SJSA1 (cell line): ENCODE data around the gene NF1. TPM values are rescaled to one million over a fixed set of nuclear protein-coding genes. Genes with fewer than 3 reads are reported as not detected.
A peak's percentile ranks its signal among the peaks of the same experiment; 100 is the strongest.
"Not testable (repeated sequence)": the region's sequence is repeated elsewhere in the genome, so short reads cannot be mapped to it uniquely, and the experiment has no call there.

Experiments used
- DNase-seq, 2 experiments: peaks; one replicate each; pipeline ENCODE4 v3.0.0-alpha.2; 2015 to 2020; ENCODE audit warnings: low spot score in 2 of 2, low read depth in 1 of 2
- H3K27ac ChIP-seq: fragments of 250-450 bp; sonication (Bioruptor Pico); 2 replicates; pipeline ENCODE4 v1.5.1; 2020; ENCODE audit warnings: mild to moderate bottlenecking, moderate library complexity
- H3K27me3 ChIP-seq: fragments of 250-450 bp; sonication (Bioruptor Pico); replicated peaks from 2 replicates; pipeline ENCODE4 v1.5.1; 2020; ENCODE audit warnings: mild to moderate bottlenecking, moderate library complexity
- H3K36me3 ChIP-seq: fragments of 250-450 bp; sonication (Bioruptor Pico); 2 replicates; pipeline ENCODE4 v1.5.1; 2020; ENCODE audit warnings: mild to moderate bottlenecking
- H3K4me1 ChIP-seq: fragments of 250-450 bp; sonication (Bioruptor Pico); replicated peaks from 2 replicates; pipeline ENCODE4 v1.6.1; 2021; ENCODE audit warnings: mild to moderate bottlenecking
- H3K4me3 ChIP-seq: fragments of 250-450 bp; sonication (Bioruptor Pico); 2 replicates; pipeline ENCODE4 v1.5.1; 2020; ENCODE audit warnings: mild to moderate bottlenecking
- H3K9me3 ChIP-seq: fragments of 250-450 bp; sonication (Bioruptor Pico); replicated peaks from 2 replicates; pipeline ENCODE4 v1.5.1; 2020; ENCODE audit warnings: mild to moderate bottlenecking
- total RNA-seq: library from RNA; depleted of rRNA; stranded (reverse); fragments of >200 nt; shearing (Covaris generic); gene quantifications from 2 replicates; pipeline ENCODE4 v1.2.3, GENCODE V29; 2014

Gene NF1
- total RNA-seq, 1 experiment from 2014 or later, result 30.3 TPM

DNA sequence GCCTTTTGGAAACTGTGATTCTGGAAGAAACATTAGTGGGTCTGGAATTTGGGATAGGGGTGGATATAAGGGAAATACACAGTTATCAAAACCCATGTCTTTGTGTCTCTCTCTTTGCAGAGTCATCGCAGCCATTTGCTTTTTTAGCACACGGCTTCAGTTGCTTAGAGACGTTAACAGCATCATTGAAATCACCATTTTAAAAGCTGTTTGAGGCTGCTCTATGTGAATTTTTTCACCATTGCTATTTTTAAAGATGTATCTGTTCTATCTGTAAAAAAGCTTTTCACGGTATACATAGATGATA, 155.0 kb downstream of the NF1 start:
- DNase-seq, result no peak
- Histone ChIP-seq H3K27ac (peak overlapping the region; percentile 86), H3K36me3 (peaks cover 55% of the 10 kb centered on the region), H3K27me3 (no peaks in the 10 kb centered on the region), H3K4me3 (no peak overlapping the region), H3K9me3 (no peaks in the 10 kb centered on the region), H3K4me1 (peaks cover 32% of the 10 kb centered on the region)

DNA sequence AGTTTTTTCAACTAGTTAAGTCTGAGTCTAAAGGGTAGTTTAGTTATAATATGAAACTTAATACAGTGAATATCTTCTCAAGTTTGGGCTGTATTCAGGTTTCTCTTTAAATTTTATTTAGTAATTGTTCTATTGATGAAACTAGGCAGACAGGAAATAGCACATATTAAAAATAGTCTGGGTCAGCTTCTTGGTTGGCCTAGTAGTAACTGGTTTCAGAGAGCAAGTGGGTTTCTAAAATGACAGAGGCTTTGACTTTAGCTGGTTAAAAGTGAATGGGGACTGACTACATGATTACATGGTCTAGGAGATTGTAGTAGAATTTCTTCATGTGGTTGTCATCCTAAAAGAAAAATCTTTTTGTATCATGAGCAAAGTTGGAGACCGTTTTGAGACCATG, 155.5 kb downstream of the NF1 start:
- Histone ChIP-seq H3K4me1 (peaks cover 32% of the 10 kb centered on the region), H3K27me3 (no peaks in the 10 kb centered on the region), H3K4me3 (no peak overlapping the region), H3K36me3 (peaks cover 53% of the 10 kb centered on the region), H3K9me3 (no peaks in the 10 kb centered on the region), H3K27ac (peak overlapping the region; percentile 86)
- DNase-seq, result no peak

GRCh38 chr17:31251105-31251969, 156.6 kb downstream of the NF1 start:
- Histone ChIP-seq H3K27ac (peak overlapping the region; percentile 86; the same call in 1 of the 2 replicates), H3K9me3 (no peaks in the 10 kb centered on the region), H3K36me3 (peaks cover 44% of the 10 kb centered on the region), H3K27me3 (no peaks in the 10 kb centered on the region), H3K4me1 (peaks cover 32% of the 10 kb centered on the region), H3K4me3 (no peak overlapping the region)
- DNase-seq, result no peak

DNA sequence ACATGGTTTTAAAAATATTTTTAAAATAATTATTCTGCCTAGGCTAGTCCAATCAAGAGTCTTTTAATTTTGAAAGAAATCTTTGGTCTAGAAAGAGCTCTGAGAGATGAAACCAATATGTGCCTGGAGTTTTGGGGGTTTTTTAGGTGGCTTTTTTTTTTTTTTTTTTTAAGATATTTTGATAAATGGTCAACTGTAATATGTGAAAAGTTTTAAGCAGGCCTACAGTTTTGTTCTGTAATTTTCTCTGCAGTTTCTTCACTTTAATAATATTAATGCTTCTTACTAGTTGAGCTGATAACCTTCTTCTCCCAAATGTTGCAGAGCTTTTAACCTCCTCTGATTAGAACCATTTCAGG, 157.2 kb downstream of the NF1 start:
- Histone ChIP-seq H3K27me3 (no peaks in the 10 kb centered on the region), H3K27ac (no peak overlapping the region), H3K36me3 (peaks cover 39% of the 10 kb centered on the region), H3K4me1 (peaks cover 32% of the 10 kb centered on the region), H3K4me3 (no peak overlapping the region), H3K9me3 (no peaks in the 10 kb centered on the region)
- DNase-seq, result no peak

GRCh38 chr17:31252741-31253140, 158.0 kb downstream of the NF1 start:
- Histone ChIP-seq H3K36me3 (peaks cover 39% of the 10 kb centered on the region), H3K27ac (no peak overlapping the region), H3K4me1 (peaks cover 32% of the 10 kb centered on the region), H3K9me3 (no peaks in the 10 kb centered on the region), H3K27me3 (no peaks in the 10 kb centered on the region), H3K4me3 (no peak overlapping the region)
- no peak for DNase-seq

DNA sequence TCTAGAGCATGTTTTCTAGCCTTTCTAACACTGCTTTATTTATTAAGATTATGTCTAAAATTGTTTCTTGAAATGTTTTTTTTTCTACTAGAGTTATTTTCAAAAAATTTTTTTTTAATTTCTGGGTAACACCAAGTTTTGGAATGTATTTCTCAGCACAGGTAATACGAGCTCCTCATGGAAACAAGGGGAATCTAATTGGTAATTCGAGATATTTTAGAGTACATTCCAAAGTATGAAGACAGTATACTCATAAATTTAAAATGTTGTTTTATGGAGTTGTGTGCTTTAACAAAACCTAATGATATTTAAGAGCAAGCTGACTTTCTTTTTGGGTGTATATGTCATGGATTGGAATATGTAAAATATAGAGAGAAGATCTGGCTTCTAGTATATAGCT, 159.9 kb downstream of the NF1 start:
- H3K4me1 ChIP-seq, result peaks cover 16% of the 10 kb centered on the region
- no peak overlapping the region for H3K27ac ChIP-seq
- no peak for DNase-seq
- H3K36me3 ChIP-seq, result peaks cover 38% of the 10 kb centered on the region
- H3K9me3 ChIP-seq, result no peaks in the 10 kb centered on the region
- H3K4me3 ChIP-seq, result no peak overlapping the region
- H3K27me3 ChIP-seq, result no peaks in the 10 kb centered on the region

DNA sequence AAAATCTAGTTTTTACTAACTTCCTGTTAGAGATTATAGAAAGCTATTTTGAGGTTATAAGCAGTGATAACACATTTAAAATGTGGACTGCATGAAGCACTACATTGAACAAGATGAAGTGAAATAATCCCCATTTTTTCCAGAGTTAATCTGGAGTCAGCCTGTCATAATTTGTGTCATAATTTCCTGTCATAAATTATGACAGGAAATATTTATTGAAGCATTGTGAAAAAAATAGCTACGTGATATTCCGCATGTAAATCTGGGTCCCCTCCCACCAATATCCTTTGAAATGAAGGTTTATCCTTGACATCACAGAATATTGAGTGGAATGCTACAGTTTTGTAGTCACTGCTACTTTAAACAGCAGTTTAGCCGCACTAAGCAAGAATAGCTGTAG, 162.2 kb downstream of the NF1 start:
- peaks cover 34% of the 10 kb centered on the region for H3K36me3 ChIP-seq
- H3K4me3 ChIP-seq, result no peak overlapping the region
- no peaks in the 10 kb centered on the region for H3K27me3 ChIP-seq
- H3K4me1 ChIP-seq, result no peaks in the 10 kb centered on the region
- no peak for DNase-seq
- no peak overlapping the region for H3K27ac ChIP-seq
- H3K9me3 ChIP-seq, result no peaks in the 10 kb centered on the region

DNA sequence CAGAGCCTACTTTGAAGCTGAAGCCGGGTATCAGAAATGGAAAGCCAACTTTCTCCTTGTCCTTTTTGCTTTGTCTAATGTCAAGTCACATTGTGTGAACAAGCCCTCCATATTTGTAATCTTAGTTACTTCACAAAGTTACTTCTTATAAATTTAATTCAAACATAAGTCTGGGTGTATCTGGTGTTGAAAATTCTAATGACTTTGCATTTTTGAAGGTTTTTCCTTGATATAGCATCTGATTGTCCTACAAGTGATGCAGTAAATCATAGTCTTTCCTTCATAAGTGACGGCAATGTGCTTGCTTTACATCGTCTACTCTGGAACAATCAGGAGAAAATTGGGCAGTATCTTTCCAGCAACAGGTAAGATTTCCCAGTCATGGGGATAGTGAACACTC, 165.4 kb downstream of the NF1 start:
- H3K27me3 ChIP-seq, result no peaks in the 10 kb centered on the region
- no peaks in the 10 kb centered on the region for H3K9me3 ChIP-seq
- no peak overlapping the region for H3K27ac ChIP-seq
- no peaks in the 10 kb centered on the region for H3K4me1 ChIP-seq
- DNase-seq, result no peak
- no peak overlapping the region for H3K4me3 ChIP-seq
- H3K36me3 ChIP-seq, result peaks cover 26% of the 10 kb centered on the region

- no peak for DNase-seq
- H3K4me1 ChIP-seq, result no peaks in the 10 kb centered on the region
- H3K9me3 ChIP-seq, result no peaks in the 10 kb centered on the region
- no peak overlapping the region for H3K27ac ChIP-seq
- H3K36me3 ChIP-seq, result peaks cover 35% of the 10 kb centered on the region
- H3K4me3 ChIP-seq, result no peak overlapping the region
- no peaks in the 10 kb centered on the region for H3K27me3 ChIP-seq
Measured at GRCh38 chr17:31261601-31262000, 166.8 kb downstream of the NF1 start.

- not testable (repeated sequence) for H3K9me3 ChIP-seq, DNase-seq
- H3K36me3 ChIP-seq, result peaks cover 40% of the 10 kb centered on the region
Measured at GRCh38 chr17:31262923-31263322, 168.1 kb downstream of the NF1 start.

DNA sequence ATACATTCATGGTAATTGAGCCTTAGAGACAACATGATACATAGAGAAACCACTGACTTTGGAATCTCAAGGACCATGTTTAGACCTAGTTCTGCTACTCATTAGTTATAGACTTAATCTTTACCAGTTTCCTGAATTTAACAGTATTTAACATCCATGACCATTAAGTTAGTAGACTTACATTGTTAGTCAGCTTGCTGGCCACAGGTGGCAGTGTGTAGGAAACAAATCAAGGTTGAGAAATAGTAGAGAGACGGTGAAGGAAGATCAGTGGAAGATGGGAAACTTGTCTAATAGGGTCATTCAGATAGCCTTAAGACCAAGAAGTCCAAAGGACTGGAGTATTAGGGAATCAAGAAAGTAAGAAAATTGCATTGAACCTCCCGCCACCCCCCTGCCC, 171.3 kb downstream of the NF1 start:
- H3K27ac ChIP-seq, result no peak overlapping the region
- no peak overlapping the region for H3K4me3 ChIP-seq
- H3K9me3 ChIP-seq, result no peaks in the 10 kb centered on the region
- H3K36me3 ChIP-seq, result peaks cover 50% of the 10 kb centered on the region
- H3K27me3 ChIP-seq, result no peaks in the 10 kb centered on the region
- peaks cover 34% of the 10 kb centered on the region for H3K4me1 ChIP-seq
- no peak for DNase-seq

More at GRCh38 chr17:31262923-31263322, 168.1 kb downstream of the NF1 start:
- H3K4me1 ChIP-seq, H3K27ac ChIP-seq, H3K27me3 ChIP-seq, H3K4me3 ChIP-seq: not testable (repeated sequence)

DNA sequence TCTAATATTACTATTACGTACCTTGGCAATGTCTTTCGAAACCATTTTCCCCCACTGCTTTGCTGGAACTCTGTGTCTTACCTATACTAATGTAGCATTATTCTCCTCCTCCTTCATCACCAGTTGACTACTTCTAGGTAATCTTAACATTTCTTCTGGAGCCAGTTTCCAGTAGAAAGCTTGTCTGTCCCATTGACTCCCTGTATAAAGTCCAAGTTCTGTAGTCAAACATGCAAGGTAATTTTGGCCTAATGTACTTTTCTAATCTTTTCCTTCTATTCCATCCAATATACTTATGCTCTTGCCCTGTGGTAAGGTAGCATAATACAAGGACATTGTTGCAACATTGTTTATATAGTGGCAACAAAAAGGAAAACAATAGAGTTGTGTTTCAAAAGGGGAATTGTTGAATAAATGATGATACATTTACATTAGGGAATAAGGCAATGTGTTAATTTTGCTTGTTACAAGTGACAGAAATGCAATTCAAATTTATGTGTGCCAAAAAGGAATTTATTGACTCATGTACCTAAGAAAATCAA, 174.3 kb downstream of the NF1 start:
- DNase-seq, result no peak
- H3K36me3 ChIP-seq, result peaks cover 52% of the 10 kb centered on the region
- no peaks in the 10 kb centered on the region for H3K27me3 ChIP-seq
- no peaks in the 10 kb centered on the region for H3K9me3 ChIP-seq
- no peak overlapping the region for H3K4me3 ChIP-seq
- peaks cover 35% of the 10 kb centered on the region for H3K4me1 ChIP-seq
- peak overlapping the region; percentile 45 for H3K27ac ChIP-seq

- H3K4me1 ChIP-seq, result peaks cover 40% of the 10 kb centered on the region
- H3K9me3 ChIP-seq, result no peaks in the 10 kb centered on the region
- peak overlapping the region; percentile 80 for H3K27ac ChIP-seq
- no peaks in the 10 kb centered on the region for H3K27me3 ChIP-seq
- peaks cover 56% of the 10 kb centered on the region for H3K36me3 ChIP-seq
- peak; percentile 91 to 93 for DNase-seq
- no peak overlapping the region for H3K4me3 ChIP-seq
Measured at GRCh38 chr17:31269578-31269983, 174.8 kb downstream of the NF1 start.

- H3K4me1 ChIP-seq, result peaks cover 40% of the 10 kb centered on the region
Measured at GRCh38 chr17:31272236-31272635, 177.5 kb downstream of the NF1 start.

More at GRCh38 chr17:31272236-31272635, 177.5 kb downstream of the NF1 start:
- Histone ChIP-seq H3K27me3 (no peaks in the 10 kb centered on the region), H3K4me3 (no peak overlapping the region), H3K27ac (no peak overlapping the region), H3K9me3 (no peaks in the 10 kb centered on the region), H3K36me3 (peaks cover 54% of the 10 kb centered on the region)
- no peak for DNase-seq
